Measurements from ENCODE around the gene CIROP.

The CIROP gene

DNA sequence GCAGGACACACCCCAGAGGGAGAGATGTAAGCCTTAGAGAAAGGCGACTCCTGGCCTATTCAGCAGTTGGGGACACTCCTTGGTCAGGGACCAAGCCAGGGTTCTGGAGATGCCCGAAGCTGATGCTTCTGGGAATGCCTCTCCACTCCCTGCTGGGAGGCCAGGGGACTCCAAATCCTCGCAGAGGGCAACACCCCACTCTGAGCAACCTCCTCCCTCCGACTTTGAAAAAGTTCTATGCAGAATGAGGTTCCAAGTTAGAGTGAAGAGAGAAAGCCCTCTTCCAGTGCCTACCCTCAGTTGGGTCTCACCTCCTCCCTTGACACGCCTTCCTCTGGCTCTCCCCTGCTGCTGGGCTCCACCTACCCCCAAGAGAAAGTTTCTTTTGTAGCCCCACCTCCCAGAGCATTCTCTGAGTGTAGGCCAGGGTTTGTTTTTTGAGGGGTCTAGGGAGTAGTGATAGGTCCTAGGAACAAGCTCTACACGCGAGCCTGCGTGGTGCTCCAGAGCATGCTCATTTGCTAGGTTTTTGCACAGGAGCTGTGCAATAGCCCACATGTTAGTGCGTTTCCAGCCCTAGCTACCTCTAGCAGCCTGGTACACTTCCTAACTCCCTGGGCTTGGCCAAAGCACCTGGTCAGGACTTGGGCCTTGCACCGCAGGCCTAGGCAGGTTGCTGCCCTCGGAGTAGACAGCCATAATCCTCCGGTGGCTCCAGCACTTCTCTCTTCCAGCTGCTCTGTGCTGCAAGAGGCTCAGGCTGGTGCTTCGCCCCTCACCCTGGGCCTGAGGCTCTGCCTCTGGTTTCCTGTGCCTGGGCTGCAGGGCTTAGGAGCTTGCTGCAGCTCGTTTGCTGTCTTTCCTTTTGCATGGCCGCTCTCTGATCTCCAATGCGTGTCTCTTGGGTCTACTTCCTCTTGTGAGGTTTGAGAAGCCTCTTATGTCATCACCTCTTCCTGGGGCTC, 14.9 kb upstream of the CIROP start:
- Histone ChIP-seq H3K4me3 (ENCODE audit: low read length) (no peak overlapping the region), H3K9me3 (ENCODE audit: control insufficient read depth, low read depth, low read length) (no peaks in the 10 kb centered on the region), H3K36me3 (ENCODE audit: control insufficient read depth, low read depth, low read length) (no peaks in the 10 kb centered on the region), H3K9ac (ENCODE audit: low read length) (no peak overlapping the region), H3K27ac (ENCODE audit: low read length) (no peak overlapping the region), H3K4me1 (ENCODE audit: control insufficient read depth, low read depth, low read length) (peaks cover 14% of the 10 kb centered on the region), H3K27me3 (ENCODE audit: control insufficient read depth, insufficient read depth, low read length) (no peaks in the 10 kb centered on the region)

DNA sequence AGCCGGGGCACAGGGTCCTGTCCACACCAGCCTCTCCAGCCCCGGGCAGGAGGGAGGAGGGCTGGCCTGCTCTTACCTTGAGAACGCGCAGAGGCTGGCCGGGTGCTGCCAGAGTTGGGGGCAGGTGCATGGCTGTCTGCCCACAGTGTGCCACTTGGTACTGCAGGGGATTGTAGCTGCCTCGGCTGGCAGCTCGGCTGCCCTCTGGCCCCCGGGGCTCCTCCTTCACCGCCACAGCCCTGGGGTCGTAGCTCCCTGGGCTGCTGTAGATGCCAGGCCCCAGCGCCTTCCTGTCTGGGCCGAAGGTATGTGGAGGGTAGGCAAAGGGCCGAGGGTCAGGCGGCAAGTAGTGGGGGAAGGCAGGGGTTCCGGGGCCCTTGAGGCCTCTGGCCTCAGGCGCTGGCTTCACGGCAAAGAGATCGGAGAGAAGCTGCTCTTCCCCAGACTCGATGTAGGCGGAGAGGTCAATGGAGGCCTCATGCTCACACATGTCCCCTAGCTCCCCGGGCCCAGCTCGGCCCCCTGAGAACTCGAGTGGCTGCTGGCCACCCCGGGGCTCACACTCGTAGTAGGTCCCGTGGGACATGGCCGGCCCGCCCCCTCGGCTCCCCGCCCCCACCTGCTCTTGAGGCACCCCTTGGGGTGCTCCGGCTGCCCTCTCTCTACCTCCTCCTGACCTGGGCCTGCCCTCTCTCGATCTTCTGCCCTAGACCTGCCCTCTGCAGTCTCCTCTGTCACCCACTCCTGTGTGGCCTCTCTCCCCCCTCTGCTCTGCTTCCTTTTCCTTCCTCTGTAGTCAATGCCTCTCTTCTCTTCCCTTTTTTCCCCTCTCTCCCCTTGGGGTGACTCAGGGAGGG, 13.9 kb upstream of the CIROP start, which contains the start of gene CEBPE:
TSS of gene CEBPE (minus strand) at position 750 of the 857 bp plus-strand sequence. CDS start at position 586, 164 bp downstream.
- peaks cover 11% of the 10 kb centered on the region for H3K4me1 ChIP-seq (ENCODE audit: control insufficient read depth, low read depth, low read length)
- no peaks in the 10 kb centered on the region for H3K27me3 ChIP-seq (ENCODE audit: control insufficient read depth, insufficient read depth, low read length)
- H3K4me3 ChIP-seq (ENCODE audit: low read length), result no peak within 1 kb of the TSS
- no peak within 1 kb of the TSS for H3K27ac ChIP-seq (ENCODE audit: low read length)
- no peak within 1 kb of the TSS for H3K9ac ChIP-seq (ENCODE audit: low read length)
- H3K36me3 ChIP-seq (ENCODE audit: control insufficient read depth, low read depth, low read length), result no peaks in the 10 kb centered on the region
- no peaks in the 10 kb centered on the region for H3K9me3 ChIP-seq (ENCODE audit: control insufficient read depth, low read depth, low read length)

DNA sequence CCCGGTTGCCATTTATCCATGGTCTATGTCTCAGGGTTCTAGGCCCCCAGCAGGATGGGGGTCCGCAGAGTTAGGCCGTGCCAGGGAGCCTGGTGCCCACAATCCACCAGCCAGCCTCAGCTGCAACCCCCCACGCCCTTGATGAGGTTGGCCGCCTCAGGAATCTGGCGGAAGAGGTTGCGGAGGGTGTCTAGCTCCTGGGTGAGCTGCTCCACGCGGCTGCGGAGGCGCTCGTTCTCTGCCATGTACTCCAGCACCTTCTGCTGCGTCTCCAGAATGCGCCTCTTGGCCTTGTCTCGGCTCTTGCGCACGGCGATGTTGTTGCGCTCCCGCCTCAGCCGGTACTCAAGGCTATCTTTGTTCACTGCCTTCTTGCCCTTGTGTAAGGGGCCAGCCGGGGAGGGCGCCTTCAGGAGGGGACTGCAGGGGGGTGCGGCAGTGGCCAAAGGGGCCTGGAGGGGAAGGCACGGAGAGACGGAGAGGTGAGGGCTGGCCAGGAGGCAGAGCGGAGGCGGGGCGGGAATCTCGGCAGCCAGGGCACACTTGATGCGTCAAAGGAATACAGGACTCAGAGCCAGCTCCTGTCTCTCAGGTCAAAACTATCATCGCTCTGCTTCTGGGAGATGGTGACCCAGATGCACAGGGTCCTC, 12.7 kb upstream of the CIROP start:
- Histone ChIP-seq H3K4me1 (ENCODE audit: control insufficient read depth, low read depth, low read length) (peaks cover 11% of the 10 kb centered on the region), H3K9ac (ENCODE audit: low read length) (no peak overlapping the region), H3K27ac (ENCODE audit: low read length) (no peak overlapping the region), H3K4me3 (ENCODE audit: low read length) (no peak overlapping the region), H3K36me3 (ENCODE audit: control insufficient read depth, low read depth, low read length) (no peaks in the 10 kb centered on the region), H3K27me3 (ENCODE audit: control insufficient read depth, insufficient read depth, low read length) (no peaks in the 10 kb centered on the region), H3K9me3 (ENCODE audit: control insufficient read depth, low read depth, low read length) (no peaks in the 10 kb centered on the region)

DNA sequence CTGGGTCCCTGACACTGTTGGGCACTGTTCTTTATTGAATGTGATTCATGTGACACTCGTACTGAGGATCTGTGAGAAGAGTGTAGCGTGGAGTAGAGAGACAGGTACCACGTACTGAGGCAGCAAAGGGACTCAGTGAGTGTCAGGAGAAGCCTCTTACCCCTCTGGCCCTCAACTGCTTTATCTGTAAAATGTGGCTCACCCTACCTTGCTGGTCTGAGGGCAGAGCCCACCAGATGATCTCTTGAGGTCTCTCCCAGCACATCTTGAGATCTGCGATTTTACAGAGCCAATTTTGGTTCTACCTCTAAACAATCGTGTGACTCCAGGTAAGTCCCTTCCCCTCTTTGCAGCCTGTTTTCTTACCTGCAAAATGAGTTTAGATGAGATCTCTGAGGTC, 11.1 kb upstream of the CIROP start:
- H3K27ac ChIP-seq (ENCODE audit: low read length), result no peak overlapping the region
- H3K9me3 ChIP-seq (ENCODE audit: control insufficient read depth, low read depth, low read length), result no peaks in the 10 kb centered on the region
- H3K36me3 ChIP-seq (ENCODE audit: control insufficient read depth, low read depth, low read length), result no peaks in the 10 kb centered on the region
- H3K4me1 ChIP-seq (ENCODE audit: control insufficient read depth, low read depth, low read length), result peaks cover 7% of the 10 kb centered on the region
- no peak overlapping the region for H3K9ac ChIP-seq (ENCODE audit: low read length)
- H3K4me3 ChIP-seq (ENCODE audit: low read length), result no peak overlapping the region
- H3K27me3 ChIP-seq (ENCODE audit: control insufficient read depth, insufficient read depth, low read length), result peaks cover 3% of the 10 kb centered on the region

DNA sequence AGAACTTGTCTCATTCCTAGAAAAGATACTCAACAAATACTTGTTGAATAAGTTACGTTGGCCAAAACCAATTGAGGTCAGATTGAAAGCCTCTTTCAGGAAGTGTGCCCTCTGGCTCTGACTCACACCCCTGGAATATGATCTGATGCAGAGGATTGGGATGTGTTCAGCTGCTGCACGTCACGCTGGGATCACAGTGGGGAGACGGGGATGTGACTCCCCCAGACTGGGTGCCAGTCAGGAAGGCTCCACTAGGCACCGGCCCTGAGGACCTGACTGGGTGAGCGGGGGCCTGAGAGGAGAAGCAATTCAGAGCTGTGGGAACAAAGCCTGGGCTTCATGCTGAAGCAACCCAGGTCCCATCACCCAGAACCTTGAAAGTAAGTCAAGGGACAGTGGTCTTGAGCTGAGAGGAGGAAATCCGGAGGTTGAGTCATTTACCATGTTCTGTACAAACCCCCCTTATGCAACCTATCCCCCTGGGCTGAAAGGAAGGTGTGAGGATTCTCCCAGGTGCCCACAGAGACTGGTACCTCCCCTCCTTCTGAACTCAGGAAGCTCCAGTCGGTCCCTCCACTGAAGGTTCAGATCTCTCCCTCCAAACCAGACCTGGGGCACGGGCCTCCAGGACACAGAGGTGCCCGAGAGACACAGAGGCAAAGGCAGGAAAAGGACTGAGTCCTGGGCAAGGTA, 10.4 kb upstream of the CIROP start:
- no peak overlapping the region for H3K9ac ChIP-seq (ENCODE audit: low read length)
- peaks cover 4% of the 10 kb centered on the region for H3K4me1 ChIP-seq (ENCODE audit: control insufficient read depth, low read depth, low read length)
- no peak overlapping the region for H3K27ac ChIP-seq (ENCODE audit: low read length)
- H3K36me3 ChIP-seq (ENCODE audit: control insufficient read depth, low read depth, low read length), result no peaks in the 10 kb centered on the region
- no peak overlapping the region for H3K4me3 ChIP-seq (ENCODE audit: low read length)
- peaks cover 6% of the 10 kb centered on the region for H3K27me3 ChIP-seq (ENCODE audit: control insufficient read depth, insufficient read depth, low read length)
- H3K9me3 ChIP-seq (ENCODE audit: control insufficient read depth, low read depth, low read length), result no peaks in the 10 kb centered on the region

DNA sequence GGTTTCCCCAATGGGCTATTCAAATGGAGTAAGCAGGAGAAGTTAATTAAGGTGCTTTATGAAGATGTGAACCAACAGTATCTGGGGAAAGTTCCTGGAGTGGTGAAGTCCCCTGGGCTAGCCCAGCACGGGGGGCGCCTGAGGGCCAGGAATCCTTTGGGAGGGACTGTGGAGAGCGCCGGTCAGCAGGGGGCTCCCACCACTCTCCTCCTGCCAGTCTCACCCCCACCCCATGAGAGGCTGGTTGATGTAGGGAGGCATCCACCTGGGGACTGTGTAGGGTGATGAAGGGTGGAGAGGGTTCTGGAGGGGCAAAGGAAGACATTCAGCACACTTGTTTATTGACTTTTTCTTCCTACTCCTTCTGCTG, 9.9 kb upstream of the CIROP start:
- Histone ChIP-seq H3K4me1 (ENCODE audit: control insufficient read depth, low read depth, low read length) (peaks cover 4% of the 10 kb centered on the region), H3K4me3 (ENCODE audit: low read length) (no peak overlapping the region), H3K27me3 (ENCODE audit: control insufficient read depth, insufficient read depth, low read length) (peaks cover 6% of the 10 kb centered on the region), H3K9me3 (ENCODE audit: control insufficient read depth, low read depth, low read length) (no peaks in the 10 kb centered on the region), H3K36me3 (ENCODE audit: control insufficient read depth, low read depth, low read length) (no peaks in the 10 kb centered on the region), H3K9ac (ENCODE audit: low read length) (no peak overlapping the region), H3K27ac (ENCODE audit: low read length) (no peak overlapping the region)

DNA sequence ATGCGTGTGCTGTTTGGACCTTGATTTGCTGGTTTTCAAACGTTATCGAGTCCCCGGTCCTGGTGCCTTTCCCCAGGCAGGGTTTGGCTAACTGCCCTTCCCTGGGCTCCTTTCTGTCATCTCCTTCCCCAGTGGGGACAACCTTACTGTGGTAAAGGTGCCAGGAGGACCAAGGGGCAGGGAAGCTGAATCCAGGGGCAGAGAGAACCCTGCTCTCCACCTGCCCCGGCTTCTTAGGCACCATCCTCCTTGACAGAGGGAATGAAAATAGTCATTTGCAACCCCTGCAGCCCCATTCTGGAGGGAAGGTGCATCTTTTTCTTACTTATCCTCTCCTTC, 9.3 kb upstream of the CIROP start:
- Histone ChIP-seq H3K36me3 (ENCODE audit: control insufficient read depth, low read depth, low read length) (no peaks in the 10 kb centered on the region), H3K4me1 (ENCODE audit: control insufficient read depth, low read depth, low read length) (peaks cover under 1% of the 10 kb centered on the region), H3K9me3 (ENCODE audit: control insufficient read depth, low read depth, low read length) (no peaks in the 10 kb centered on the region), H3K27ac (ENCODE audit: low read length) (no peak overlapping the region), H3K9ac (ENCODE audit: low read length) (no peak overlapping the region), H3K4me3 (ENCODE audit: low read length) (no peak overlapping the region), H3K27me3 (ENCODE audit: control insufficient read depth, insufficient read depth, low read length) (peaks cover 6% of the 10 kb centered on the region)

DNA sequence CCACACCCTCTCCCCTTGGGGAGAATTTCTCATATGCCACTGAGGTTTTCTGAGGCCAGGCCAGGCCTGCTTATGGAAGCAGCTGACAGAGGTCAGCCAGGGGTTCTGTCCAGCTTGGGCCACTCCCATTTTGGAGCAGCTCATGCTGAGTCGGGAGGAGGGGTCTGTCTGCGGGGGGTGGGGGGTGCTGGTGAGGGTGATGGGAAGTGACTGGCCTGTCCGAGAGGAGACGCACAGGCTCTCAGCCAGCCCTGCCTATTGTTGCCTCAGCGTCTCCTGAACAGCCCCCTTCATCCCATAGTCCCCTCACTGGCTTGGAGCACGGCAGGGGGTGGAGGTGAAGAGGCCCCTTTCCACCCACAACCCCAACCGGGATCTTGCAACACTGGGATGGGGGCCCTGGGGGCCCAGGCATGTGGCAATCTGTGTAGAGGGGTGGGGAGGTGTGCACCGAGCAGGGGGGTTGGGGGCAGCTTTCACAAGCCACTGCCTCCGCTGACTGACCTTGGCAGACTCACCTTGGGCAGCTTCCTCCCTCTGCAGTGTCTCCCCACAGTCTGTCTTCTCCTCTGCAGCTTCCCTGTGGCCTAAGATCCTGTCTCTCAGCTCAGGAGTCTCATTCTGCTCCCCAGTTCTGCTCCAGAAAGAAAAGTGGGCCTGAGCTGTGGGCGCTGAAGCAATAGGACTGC, 8.8 kb upstream of the CIROP start:
- no peaks in the 10 kb centered on the region for H3K4me1 ChIP-seq (ENCODE audit: control insufficient read depth, low read depth, low read length)
- peaks cover 6% of the 10 kb centered on the region for H3K27me3 ChIP-seq (ENCODE audit: control insufficient read depth, insufficient read depth, low read length)
- H3K36me3 ChIP-seq (ENCODE audit: control insufficient read depth, low read depth, low read length), result no peaks in the 10 kb centered on the region
- H3K9me3 ChIP-seq (ENCODE audit: control insufficient read depth, low read depth, low read length), result no peaks in the 10 kb centered on the region
- H3K9ac ChIP-seq (ENCODE audit: low read length), result no peak overlapping the region
- no peak overlapping the region for H3K27ac ChIP-seq (ENCODE audit: low read length)
- H3K4me3 ChIP-seq (ENCODE audit: low read length), result no peak overlapping the region

DNA sequence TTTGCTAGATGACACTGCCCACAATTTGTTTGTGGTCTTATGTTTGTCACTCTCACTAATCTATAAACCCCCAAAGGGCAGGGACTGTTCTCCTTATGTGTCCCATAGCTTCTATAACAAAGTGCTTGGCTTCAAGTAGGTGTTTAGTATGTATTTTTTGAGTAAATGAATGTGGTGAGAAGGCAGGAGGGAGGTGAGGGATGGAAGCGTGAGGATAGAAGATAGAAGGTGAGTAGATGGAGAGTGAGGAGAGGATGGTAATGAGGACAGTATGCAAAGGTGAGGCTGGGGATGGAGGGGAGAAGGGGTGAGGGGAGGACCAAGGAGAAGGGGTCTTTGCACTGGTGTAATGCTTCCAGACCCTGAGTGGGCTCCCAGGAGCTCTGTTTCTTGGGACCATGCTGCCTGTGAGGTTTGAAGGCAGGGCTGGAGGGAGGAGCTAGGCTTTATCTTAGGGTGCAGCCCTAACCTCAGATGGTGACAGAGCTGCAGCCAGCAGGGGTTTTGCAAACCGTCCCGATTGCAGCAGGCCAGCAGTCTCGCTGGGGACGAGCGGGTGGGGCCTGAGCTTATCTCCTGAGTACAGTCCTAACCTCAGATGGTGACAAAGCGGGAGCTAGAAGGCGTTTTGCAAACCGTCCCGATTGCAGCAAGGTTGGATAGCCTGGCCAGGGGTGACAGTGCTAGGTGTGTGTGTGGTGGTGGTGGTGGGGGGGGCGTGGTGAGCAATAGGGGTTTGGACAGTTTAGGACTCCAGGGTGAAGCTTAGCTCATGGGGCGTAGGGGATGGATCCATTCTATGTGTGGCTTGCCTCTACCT, 7.8 kb upstream of the CIROP start:
- Histone ChIP-seq H3K9ac (ENCODE audit: low read length) (no peak overlapping the region), H3K27me3 (ENCODE audit: control insufficient read depth, insufficient read depth, low read length) (peaks cover 6% of the 10 kb centered on the region)

More for the DNA sequence above, 7.8 kb upstream of the CIROP start:
- Histone ChIP-seq H3K4me3 (ENCODE audit: low read length) (no peak overlapping the region), H3K4me1 (ENCODE audit: control insufficient read depth, low read depth, low read length) (no peaks in the 10 kb centered on the region), H3K36me3 (ENCODE audit: control insufficient read depth, low read depth, low read length) (no peaks in the 10 kb centered on the region), H3K9me3 (ENCODE audit: control insufficient read depth, low read depth, low read length) (no peaks in the 10 kb centered on the region), H3K27ac (ENCODE audit: low read length) (no peak overlapping the region)
